Fibroblast of skin of left biceps (primary cell): ENCODE data around the gene MYCT1.
"Not testable (repeated sequence)": the region's sequence is repeated elsewhere in the genome, so short reads cannot be mapped to it uniquely, and the experiment has no call there.

Source experiments
- DNase-seq, 2 experiments: peaks; one replicate each; pipeline ENCODE4 v3.0.0-alpha.2; 2013; ENCODE audit warnings: low read depth in 2 of 2

Gene MYCT1, protein sequence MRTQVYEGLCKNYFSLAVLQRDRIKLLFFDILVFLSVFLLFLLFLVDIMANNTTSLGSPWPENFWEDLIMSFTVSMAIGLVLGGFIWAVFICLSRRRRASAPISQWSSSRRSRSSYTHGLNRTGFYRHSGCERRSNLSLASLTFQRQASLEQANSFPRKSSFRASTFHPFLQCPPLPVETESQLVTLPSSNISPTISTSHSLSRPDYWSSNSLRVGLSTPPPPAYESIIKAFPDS

DNA sequence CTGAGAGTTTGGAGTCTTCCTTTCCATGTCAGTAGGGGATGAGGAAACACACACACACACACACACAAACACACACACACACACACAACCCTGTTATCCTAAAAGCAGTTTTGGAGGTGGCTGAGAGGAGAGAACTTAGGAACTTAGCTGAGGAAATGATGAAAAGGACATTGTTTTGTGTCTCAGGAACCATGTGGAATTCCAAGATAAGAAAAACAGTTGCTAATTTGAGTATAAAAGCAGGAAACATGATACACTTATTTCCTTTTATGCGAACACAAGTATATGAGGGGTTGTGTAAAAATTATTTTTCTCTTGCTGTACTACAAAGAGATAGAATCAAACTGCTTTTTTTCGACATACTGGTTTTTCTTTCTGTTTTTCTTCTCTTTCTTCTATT, at the start of gene MYCT1:
Gene MYCT1 (plus strand): TSS at position 264 of the 400 bp plus-strand sequence. CDS start 6 bp downstream, at position 270.
- no peak for DNase-seq

GRCh38 chr6:152648105-152648504, 49.6 kb upstream of the MYCT1 start:
- DNase-seq, result no peak

DNA sequence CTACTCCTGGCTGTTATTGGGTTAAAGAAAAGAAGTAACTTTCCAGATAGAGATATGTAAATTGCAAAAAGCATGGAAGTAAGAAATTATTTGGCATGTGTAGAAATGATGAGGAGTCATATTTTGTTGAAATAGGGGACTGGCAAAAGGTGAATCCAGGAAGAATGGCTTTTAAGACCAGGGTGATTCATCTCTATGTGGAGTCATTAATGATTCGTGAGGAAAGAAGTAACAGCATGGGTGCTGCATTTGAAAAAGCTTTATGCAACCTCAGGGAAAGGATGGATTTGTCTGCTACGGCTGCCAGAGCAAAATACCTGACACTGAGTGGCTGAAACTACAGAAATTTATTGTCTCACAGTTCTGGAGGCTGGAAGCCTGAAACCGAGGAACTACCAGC, 45.7 kb upstream of the MYCT1 start:
- no peak for DNase-seq

DNA sequence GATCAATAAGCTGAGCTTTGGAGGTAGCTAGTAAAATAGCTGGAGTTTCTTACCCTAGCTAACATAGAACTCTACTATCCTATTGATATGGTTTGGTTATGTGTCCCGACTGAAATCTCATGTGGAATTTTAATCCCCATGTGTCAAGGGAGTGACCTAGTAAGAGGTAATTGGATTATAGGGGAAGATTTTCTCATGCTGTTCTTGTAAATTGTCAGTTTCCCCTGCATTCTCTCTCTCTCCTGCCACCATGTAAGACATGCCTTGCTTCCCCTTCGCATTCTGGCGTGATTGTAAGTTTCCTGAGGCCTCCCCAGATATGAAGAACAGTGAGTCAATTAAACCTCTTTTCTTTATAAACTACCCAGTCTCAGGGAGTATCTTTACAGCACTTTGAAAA, 35.9 kb upstream of the MYCT1 start:
- no peak for DNase-seq

- no peak for DNase-seq
These were observed 27.8 kb upstream of the MYCT1 start for GRCh38 chr6:152669895-152670294.

DNA sequence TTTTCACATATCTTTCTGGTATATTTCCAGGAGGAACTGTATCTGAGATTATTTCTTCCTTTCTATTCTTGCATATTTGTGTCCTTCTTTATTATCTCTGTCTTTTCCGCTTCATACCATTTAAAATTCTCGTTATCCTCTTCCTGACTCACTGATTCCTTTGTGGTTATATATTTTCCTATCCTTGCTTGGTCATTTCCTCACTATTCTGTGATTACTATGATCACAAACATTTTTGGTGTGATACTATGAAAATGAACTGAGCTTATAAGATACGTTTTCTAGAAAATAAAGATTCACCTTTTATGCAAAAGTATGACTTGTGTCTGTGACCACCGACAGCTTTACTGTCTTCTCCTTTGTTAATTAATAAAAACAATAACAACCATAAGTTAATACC, 26.5 kb upstream of the MYCT1 start:
- DNase-seq, result no peak

GRCh38 chr6:152673236-152673635, 24.5 kb upstream of the MYCT1 start:
- DNase-seq, result no peak

DNA sequence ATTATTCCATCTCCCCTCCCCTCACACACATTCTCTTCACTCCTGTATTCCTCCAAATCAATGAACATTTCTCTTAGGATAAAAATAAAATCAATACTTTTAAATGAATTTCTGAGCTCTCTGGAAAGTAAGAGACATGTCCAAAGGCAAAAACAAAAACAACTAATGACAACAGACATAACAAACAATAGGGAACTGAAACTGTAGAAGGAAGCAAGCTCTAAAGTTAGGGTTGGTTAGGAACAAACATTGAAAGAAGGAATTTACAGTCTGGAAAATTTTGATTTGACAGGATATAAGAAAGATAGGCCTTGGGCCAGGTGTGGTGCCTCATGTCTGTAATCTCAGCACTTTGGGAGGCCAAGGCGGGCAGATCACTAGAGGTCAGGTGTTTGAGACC, 17.5 kb upstream of the MYCT1 start:
- DNase-seq, result no peak

- DNase-seq, result no peak
These were observed 16.7 kb upstream of the MYCT1 start for GRCh38 chr6:152680879-152681517.

GRCh38 chr6:152682141-152682540, 15.6 kb upstream of the MYCT1 start:
- DNase-seq, result no peak

- DNase-seq, result not testable (repeated sequence)
These were observed 14.8 kb upstream of the MYCT1 start for GRCh38 chr6:152682935-152683334.

DNA sequence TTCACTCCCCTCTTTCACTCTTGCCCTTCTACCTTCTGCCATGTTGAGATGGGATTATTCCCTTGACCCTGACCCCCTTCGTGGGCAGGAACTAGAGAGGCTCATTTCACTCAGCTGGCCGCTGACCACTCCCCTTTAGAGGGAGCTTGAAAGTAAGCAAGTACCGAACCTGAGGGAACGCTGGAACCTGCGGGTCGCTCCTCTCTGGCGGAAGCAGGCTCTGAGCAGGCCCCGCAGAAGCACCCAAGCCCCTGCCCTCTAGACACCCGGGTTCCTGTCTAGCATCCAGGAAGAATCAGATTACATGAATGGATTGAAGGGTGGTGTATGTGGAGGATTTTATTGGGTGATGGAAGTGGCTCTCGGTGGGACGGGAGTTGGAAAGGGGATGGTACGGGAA, 11.9 kb upstream of the MYCT1 start:
- no peak for DNase-seq

DNA sequence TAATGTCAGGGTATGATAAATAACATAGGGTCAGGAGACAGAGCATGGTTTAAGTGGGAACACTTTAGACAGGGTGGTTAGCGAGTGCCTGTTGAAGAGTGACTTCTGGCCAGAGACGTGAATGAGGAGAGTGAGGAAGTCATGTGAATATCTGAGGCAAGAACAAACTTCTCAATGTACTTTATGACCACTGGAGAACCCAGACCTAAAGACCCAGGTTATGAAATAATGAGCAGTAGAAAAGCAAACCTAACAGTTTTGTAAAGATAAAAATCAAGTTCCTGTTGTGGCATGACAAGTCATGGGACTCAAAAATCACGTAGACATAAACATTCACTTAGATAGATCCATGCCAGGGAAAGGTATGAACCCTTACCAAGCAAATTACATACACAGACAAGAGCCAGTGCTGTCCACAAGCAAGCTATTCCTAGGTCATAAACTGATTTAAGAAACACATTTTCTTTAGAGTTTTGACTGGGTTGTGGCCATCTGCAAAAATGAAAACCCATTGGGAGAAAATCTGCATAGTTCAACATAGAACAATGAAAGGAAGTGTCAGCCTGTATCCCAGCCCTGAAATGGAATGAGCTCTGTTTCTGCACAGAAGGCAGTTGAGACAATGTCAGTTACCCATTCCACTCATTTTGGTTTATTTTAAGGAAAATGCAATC, 2.2 kb upstream of the MYCT1 start:
- DNase-seq, result no peak

- peak; percentile 82 to 85 for DNase-seq
These were observed 1.2 kb upstream of the MYCT1 start for GRCh38 chr6:152696522-152696921.

GRCh38 chr6:152698692-152699091, 995 bp downstream of the MYCT1 start:
- DNase-seq, result no peak

GRCh38 chr6:152700427-152700826, 2.7 kb downstream of the MYCT1 start:
- DNase-seq, result no peak

- no peak for DNase-seq
These were observed 3.6 kb downstream of the MYCT1 start for GRCh38 chr6:152701081-152701862.

- DNase-seq, result no peak
These were observed 4.2 kb downstream of the MYCT1 start for GRCh38 chr6:152701863-152702401.

GRCh38 chr6:152703750-152704149, 6.1 kb downstream of the MYCT1 start:
- DNase-seq, result not testable (repeated sequence)

DNA sequence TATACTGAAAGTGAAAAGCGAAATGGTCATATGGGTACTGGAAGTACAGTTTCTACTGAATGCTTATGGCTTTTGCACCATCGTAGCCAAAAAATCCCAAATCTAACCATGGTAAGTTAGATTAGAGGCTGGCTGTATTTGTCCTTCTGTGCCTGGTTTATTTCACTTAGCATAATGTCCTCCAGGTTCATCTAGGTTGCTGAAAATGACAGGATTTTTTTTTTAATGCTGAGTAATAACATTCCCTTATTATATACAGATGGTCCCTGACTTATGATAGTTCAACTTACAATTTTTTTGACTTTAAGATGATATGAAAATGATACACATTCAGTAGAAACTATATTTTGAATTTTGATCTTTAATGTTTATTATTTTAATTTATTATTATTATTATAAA, 7.6 kb downstream of the MYCT1 start:
- DNase-seq, result no peak

DNA sequence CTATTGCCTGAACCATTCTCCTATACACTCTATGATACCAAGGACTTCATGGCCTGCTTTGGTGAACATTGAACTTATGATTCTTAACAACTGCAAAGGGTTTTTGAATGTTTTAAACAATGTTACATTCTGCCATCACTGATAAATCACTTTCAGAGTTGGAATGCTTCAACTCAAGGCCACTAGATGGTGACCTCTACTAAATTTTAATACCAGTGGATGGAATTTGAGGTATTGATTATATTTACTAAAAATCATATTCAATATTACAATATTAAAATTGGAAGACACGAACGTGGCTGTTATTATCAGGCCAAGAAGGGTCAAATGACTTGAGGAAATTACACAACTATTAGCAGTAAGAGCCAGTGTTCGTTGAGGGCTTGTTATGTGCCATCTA, 18.6 kb downstream of the MYCT1 start:
- no peak for DNase-seq

DNA sequence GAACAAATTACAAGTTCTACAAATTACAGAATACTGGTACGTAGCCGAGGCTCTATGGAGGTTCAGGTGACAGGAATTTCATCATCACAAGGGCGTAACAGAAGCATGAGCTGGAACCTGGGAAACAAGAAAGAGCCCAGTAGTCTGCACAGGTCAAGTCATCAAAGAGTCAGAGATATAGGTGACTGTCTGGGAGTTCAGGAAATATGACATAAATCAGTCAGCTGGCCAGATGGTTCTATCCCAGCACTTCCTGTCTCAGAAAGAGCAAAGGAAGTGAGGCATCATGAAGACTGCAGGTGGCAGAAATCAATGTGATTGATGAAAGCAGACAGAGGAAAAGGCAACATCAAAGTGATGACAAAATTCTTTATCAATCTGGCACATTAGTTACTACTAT, 23.3 kb downstream of the MYCT1 start:
- no peak for DNase-seq
